GM19239 (cell line): Measurements from ENCODE around the gene FARP2.
"Not testable (repeated sequence)": the region's sequence is repeated elsewhere in the genome, so short reads cannot be mapped to it uniquely, and the experiment has no call there.

Experiments used
- DNase-seq: peaks from one replicate; pipeline ENCODE4 v3.0.0; 2011; ENCODE audit warnings: low spot score; ENCODE audit not compliant: insufficient read length
- FAIRE-seq: peaks from 2 replicates; lab custom pipeline; 2011; peaks lifted over from hg19 to GRCh38; lab: Jason Lieb, UNC

FARP2 gene

DNA sequence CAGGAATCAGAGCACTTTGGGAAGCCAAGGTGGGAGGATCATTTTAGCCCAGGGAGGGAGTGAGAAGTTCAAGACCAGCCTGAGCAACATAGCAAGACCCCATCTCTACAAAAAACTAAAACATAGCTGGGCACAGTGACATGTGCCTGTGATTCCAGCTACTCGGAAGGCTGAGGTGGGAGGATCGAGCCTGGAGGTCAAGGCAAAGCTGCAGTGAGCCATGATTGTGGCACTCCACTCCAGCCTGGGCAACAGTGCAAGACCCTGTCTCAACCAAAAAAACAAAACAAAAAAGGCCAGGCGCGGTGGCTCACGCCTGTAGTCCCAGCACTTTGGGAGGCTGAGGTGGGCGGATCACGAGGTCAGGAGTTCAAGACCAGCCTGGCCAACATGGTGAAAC lies 94.0 kb downstream of the FARP2 start:
- not testable (repeated sequence) for DNase-seq, FAIRE-seq

DNA sequence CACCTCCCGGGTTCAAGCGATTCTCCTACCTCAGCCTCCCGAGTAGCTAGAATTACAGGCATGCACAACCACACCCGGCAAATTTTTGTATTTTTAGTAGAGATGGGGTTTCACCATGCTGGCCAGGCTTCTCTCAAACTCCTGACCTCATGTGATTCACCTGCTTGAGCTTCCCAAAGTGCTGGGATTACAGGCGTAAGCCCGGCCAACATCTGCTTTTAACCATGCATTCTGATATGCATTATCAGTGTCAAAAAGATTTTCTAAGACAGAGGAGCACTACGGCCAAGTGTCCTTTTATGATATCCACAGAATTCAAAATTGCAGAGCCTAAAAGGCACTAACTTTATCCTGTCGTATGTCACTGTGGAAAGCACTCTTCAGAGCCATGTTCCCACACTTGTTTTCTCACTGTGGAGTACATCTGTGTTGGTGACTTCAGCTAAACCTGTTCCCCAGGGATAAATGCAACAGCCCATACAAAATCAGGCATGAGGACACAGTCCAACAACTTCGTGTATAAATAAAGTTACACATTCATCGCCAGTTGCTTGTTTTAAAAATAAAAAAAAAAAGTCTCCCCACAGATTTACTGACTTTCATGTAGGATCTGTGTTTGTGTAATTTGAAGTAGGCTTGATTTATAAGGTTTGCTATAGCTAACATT lies 95.9 kb downstream of the FARP2 start:
- FAIRE-seq (no peak), DNase-seq (no peak)

DNA sequence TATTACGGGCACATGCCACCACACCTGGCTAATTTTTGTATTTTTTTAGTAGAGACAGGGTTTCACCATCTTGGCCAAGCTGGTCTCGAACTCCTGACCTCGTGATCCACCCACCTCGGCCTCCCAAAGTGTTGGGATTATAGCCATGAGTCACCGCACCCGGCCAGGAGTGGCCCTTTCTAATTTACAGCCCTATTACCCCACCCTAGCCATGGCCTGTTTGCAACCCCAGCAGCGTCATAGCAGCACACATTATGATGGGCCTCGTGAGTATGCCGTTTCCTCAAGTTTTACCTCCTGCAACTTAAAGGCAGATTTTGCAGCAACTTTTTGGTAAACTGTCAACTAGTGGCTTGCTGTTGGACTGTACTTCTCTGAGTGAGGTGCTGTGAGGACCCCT lies 97.8 kb downstream of the FARP2 start:
- FAIRE-seq, DNase-seq: not testable (repeated sequence)

DNA sequence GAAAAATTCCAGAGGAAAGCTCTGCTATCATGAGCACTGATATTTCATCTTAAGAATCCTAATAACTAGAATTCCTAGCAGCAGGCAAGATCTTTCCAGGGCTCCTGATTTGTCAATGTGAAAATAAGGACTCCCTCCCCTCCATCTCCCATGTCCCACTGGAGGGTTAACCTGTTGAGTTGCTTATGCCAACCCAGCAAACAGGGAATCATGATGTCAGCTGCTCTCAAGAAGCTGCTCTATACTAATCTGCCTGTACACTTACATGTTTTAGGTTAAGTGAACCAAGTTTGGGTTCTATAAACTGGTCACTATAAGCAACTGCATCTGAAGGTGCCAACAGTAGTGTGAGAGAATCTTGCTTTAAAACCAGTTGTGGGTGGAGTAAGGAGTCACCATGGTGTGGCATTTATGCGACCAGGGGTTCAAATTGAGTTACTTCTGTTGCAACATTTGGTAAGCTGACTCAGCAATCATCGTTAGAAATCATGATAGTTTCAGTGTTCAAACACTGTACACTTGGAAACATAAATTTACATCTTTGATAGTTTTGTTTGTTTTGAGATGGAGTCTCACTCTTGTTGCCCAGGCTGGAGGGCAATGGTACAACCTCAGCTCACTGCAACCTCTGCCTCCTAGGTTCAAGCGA lies 98.9 kb downstream of the FARP2 start:
- DNase-seq: no peak
- no peak for FAIRE-seq

DNA sequence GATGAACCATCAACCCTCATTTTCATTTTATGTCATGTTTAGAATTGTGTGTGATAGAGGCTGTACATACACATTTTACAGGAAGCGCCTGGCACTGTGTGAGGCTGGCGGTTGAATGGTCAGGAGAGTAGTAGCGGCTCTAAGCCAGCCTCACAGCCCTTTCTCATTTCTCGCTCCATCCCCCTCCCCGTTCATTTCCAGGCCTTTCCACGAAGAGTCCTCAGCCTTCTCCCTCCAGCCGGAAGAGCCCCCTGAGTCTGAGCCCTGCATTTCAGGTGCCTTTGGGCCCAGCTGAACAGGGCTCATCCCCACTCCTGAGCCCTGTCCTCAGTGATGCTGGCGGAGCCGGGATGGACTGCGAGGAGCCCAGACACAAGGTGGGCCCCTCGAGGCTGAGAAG lies 100.5 kb downstream of the FARP2 start:
- DNase-seq: no peak
- no peak for FAIRE-seq

DNA sequence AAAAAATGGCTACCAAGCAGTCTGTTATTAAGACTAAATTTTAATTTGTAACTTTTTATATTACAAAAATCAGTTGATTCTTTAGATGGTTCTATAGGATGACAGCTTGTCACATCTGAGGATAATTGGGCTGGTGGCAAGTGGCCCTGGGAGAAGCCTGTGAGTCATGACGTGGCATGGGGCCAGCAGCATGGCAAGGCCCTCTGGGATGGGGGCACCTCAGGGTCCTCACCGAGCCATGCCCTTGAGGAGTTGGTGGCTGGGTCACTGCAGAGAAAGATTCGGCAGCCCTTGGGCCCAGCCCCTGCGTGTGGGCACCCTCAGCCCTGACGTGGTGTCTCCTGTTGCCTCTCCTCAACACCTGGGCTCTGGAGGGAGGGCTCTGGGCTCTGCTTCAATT lies 102.6 kb downstream of the FARP2 start:
- FAIRE-seq (no peak), DNase-seq (no peak)

DNA sequence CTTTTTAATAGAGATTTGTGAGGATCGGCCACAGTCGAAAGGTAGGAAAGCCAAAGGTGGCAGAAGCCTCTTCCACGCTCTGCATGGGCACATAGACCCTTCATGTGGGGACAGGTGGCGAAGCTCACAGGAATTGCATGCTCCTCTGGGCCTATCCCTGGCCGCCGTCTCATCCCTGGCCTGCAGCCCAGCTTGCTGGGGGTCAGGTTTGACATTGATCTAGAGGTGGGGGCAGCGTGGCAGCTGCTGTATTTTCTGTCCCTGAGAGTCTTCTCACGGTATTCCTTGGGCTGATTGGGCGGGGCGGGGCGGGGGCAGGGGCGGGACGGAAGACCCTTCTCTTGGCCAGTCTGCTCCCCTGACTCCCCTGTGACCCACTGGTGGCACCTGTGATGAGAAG lies 103.4 kb downstream of the FARP2 start:
- DNase-seq (no peak), FAIRE-seq (no peak)

DNA sequence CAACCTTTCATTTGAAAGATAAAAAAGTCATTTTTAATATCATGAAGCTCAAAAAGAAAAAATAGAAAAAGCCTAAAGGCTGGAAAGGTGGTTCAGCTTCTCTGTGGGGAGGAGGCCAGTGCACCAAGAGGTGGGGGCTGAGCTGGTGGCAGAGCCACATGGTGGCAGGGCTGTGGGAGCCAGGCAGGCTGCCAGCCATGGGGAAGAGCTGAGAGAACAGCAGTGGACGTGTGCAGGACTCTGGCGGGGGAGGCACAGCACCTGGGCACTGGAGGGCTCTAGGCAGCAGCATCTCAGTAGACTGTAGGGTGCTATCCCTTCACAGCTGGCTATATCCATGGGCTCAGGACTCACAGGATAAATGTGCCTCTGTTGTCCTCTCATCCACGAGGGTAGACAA lies 104.5 kb downstream of the FARP2 start:
- DNase-seq (no peak), FAIRE-seq (no peak)

DNA sequence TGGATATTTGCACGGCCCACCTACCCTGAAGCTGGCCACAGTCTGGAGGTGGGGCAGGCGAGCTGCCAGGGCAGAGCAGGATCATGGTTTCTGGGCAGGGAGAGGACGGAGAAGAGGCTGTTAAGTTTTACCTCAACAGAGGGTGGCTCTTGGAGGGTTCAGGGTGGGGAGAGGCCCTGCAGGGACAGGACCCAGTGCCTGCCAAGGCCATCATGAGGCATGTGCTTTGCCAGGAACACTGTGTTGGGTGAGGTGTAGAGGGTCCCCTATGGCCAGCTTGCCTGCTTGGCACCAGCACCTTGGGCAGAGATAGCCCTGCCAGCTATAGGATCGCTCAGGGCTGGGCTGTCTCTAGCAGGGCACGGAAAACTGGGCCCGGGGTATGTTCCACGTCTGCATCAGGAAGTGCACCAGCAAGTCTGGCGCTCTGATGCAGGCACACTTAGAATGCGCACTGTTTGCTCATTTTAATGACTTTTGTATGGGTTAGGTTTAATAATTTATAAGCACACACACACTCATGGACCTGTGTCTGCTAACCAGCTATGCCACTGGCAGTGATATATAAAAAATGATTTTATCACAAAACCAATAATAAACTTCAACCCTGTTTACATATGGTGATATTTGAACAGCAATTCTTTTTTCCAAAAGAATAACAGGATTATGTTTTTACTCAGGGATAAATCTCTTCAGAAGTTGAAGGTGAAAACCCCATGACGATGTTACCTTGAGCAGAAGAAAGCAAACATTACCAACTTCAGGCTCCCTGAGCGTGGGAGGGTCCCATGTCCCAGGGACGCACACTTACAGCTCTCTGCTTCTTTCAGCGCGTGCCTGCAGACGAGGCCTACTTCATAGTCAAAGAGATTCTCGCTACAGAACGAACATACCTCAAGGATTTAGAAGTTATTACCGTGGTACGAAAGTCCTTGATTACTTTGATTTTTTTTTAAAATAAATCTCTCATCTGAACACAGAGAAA lies 105.9 kb downstream of the FARP2 start:
- DNase-seq (no peak), FAIRE-seq (no peak)

DNA sequence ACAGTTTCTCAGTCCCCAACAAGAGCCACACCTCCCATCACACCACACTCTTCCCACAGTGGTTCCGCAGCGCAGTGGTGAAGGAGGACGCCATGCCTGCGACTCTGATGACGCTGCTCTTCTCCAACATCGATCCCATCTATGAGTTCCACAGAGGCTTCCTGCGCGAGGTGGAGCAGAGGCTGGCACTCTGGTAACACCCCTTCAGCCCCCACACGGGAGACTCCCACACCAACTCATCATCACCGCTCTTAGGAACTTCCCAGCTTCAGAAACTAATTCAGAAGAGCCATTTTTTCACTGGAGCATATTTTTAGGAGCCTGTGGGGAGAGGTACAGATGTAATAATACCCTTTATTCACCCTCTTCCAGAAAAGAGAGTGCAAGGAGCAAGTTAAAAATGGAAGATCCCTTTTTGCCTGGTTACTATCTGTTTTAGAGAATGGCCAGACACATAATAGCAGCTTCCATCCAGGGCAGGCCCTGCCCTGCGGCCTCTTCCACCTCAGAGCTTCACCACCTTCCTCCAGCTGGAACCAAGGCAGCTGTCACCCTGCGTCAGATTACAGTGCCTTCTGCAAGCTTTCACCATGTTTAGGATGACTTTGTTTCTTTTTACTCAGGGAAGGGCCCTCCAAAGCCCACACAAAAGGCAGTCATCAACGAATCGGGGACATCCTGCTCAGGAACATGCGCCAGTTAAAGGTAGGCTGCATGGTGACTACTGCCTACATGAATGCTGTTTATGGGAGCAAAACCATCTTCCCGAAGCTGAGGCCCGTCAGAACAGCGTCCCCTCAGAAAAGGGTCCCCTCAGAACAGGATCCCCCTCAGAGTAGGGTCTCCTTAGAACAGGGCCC lies 107.4 kb downstream of the FARP2 start:
- DNase-seq: no peak
- no peak for FAIRE-seq

DNA sequence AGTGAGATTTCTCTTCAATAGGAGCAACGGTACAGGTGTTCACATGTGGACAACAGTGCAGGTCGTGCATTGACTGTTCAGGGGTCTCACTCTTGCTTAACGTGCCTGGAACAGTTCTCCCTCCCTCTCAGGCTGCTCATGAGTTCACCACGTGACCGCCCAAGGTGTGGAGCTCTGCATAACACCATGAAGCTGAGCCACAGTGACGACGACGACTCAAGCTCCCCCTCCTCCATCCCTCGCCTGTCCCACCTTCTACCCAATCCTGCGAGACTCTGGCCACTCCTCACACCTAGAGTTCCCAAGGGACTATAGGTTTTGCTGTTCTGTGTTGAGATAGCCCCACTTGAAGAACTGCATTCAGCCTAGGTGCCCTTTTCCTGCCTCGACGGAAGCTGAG lies 109.5 kb downstream of the FARP2 start:
- FAIRE-seq: no peak
- no peak for DNase-seq

DNA sequence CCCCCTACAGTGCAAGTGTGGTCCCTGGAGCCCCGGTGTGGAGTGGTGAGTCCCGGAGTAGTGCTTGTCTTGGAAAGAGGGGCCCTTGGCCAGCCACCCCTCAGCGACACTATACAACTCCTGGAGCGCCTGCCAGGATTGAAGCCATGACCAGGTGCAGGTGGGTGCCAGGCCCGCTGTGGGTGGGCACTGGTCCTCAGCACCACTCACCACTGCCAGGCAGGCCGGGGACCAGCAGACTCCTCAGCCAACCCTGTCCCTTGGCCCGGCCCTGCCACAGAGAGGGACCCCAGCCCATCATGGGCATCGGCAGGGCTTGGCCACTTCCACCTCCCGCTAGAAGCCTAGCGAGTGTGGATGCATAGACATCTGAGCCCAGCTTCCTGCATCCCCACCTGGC lies 110.1 kb downstream of the FARP2 start:
- no peak for FAIRE-seq

DNA sequence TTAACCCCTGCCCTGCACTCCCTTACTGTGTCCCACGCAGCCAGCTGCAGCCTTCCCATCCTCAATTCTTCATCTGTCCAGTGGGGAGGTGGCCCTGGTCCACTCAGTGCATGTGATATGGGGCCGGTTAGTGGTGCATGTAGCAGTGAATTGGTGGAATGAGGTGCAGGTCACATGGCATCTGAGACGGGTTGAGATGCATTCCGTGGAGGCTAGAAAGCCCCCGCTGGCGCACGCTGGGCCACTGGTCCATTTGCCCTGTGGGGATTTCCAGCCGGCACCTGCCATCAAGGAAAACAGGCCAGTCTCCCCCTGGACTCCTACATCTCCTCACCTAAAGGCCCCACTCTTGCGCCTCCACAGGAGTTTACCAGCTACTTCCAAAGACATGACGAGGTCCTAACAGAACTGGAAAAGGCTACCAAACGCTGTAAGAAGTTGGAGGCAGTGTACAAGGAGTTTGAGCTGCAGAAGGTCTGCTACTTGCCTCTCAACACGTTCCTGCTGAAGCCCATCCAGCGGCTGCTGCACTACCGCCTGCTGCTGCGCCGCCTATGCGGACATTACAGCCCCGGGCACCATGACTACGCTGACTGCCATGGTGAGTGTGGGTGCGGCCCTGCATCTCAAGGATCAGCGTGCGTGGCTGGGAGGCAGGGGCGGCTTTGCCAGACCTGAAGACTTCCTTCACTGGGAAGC lies 111.8 kb downstream of the FARP2 start:
- FAIRE-seq (no peak), DNase-seq (no peak)

More for the DNA sequence above, 110.1 kb downstream of the FARP2 start:
- DNase-seq: no peak

DNA sequence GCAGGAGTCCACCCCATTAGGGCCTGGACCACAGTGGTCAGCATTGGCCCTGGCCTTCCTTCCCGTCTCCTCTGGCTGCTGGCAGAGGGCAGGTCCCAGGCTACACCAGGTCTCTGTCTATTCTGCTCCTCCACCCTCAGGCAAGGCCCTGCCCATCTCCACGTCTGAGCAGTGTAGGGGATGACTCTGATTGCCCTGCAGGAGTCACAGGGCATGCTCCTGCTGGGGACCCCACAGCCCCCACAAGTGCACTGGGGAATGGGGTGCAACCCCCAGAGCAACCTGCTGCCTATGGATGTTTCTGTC lies 112.3 kb downstream of the FARP2 start:
- DNase-seq (no peak), FAIRE-seq (no peak)

DNA sequence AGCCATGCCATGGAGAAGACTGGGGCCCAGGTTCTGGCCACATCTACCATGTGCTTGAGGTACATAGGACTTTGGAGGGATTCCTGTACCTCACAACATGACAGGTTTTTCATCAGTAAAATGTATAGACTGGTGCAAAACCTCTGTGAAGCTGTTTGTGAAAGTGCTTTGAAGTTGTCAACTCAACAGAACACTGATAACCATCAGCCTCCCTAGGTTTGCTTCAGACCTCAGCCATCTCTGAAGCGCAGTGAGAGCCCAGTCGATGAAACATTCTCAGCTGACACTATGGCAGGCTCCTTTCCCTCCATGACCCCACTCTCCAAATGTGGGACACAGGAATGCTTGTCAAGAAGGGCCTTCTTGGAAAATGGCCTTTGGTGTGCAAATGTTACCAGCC lies 113.7 kb downstream of the FARP2 start:
- no peak for FAIRE-seq

DNA sequence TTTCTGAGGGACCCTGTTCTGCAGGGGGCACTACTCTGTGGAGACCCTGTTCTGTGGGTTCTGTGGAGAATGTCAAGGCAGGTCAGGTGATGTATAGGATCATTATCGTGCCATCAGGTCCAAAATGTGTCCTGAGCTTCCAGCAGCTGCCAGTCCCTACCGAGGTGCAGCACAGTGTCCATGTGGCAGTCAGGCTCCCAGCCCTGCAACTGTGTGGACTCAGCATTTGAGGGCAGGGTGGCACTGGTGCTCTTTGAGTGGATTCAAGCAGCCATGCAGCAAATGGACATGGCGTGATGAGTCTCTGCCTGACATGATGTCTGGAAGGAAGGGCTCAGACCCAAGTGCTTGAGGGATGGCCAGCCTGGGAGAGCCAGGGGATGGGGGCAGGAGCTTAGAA lies 117.3 kb downstream of the FARP2 start:
- FAIRE-seq: no peak
- DNase-seq: no peak

More for the DNA sequence above, 113.7 kb downstream of the FARP2 start:
- DNase-seq: no peak

DNA sequence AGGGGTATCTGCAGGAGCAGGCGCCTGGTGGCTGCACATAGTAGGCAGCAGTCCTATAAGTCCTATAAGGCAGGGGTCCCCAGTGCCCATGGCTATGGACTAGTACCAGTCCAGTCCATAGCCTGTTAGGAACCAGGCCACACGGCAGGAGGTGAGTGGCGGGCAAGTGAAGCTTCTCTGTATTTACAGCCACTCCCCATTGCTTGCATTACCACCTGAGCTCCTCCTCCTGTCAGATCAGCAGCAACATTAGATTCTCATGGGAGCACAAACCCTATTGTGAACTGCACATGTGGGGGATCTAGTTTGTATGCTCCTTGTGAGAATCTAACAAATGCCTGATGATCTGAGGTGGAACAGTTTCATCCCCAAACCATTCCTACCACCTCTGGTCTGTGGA lies 119.2 kb downstream of the FARP2 start:
- no peak for DNase-seq
- no peak for FAIRE-seq

DNA sequence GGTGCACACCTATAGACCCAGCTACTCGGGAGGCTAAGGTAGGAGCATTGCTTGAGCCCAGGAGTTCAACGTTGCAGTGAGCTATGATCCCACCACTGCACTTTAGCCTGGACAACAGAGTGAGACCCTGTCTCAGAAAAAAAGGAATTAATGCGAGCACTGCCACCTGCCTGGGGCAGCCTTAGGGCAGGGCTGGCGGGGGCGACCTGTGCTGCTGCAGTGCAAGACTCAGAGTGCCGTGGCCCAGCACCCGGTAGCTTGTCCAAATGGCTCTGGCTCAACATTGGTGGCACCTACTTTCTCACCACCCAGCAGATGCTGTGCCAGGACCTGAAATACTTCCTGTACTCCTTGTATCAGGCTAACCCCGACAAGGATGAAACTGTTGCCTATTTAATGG lies 122.1 kb downstream of the FARP2 start:
- no peak for FAIRE-seq
- DNase-seq: no peak

DNA sequence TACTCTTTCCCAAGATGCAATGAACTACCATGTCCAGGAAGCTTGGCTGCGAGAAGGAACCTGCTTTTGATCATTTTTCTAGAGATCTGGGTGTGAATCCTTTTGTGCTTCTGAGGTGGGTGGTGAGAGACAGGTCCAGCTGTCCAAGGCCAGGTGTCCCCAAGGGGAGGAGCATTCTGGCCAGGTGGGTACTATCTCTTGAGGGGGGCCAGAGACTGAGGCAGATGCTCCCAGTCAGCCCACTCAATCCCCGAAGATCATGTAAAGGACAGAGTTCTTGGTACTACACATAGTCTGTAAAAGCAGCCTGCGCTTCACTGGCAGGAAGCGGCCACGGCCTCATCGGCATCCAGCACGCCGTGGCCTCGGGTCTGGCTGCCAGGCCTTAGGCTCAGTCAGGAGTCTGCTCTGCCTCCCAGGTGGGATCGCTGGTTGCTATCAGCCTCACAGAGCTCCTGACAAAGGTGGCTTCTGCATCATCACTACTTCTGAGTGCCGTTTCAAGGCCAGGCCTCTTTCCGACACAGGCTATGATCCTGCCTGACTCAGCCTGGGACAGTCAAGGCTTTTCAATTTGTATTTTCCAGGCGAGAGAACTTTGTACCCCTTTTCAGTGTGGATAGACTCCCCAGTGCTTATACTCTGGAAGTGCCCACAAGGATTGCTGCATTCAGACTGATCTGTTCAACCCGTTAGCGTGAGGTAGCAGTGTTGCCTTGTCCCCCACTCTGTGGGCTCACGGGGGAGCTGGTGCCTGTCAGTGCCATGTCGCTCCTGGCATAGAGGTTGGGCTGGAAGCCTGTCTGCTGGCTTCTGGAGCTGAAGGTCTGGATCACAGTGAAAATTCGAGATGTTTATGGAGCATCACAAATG lies 123.2 kb downstream of the FARP2 start:
- DNase-seq: no peak
- no peak for FAIRE-seq
